ENCODE results near the gene TRIM16.
A peak's percentile ranks its signal among the peaks of the same experiment; 100 is the strongest.
"Not testable (repeated sequence)": the region's sequence is repeated elsewhere in the genome, so short reads cannot be mapped to it uniquely, and the experiment has no call there.

The TRIM16 gene

GRCh38 chr17:15657868-15658267 is 26.2 kb downstream of the TRIM16 start:
- no peak for DNase-seq

- no peak for DNase-seq
Observed at GRCh38 chr17:15654886-15655561, 29.1 kb downstream of the TRIM16 start.

- DNase-seq = not testable (repeated sequence)
Observed at GRCh38 chr17:15654401-15654800, 29.7 kb downstream of the TRIM16 start.

GRCh38 chr17:15652960-15653359 is 31.2 kb downstream of the TRIM16 start:
- DNase-seq = no peak

GRCh38 chr17:15651583-15652110 is 32.5 kb downstream of the TRIM16 start:
- DNase-seq = peak; percentile 30

GRCh38 chr17:15650741-15651582 is 33.1 kb downstream of the TRIM16 start:
- no peak for DNase-seq

- no peak for DNase-seq
Observed at GRCh38 chr17:15649861-15650421, 34.2 kb downstream of the TRIM16 start.

GRCh38 chr17:15648386-15648785 is 35.7 kb downstream of the TRIM16 start:
- DNase-seq = no peak

- DNase-seq = peak; percentile 11
Observed at GRCh38 chr17:15645942-15646312, 38.2 kb downstream of the TRIM16 start.

- DNase-seq = not testable (repeated sequence)
Observed at GRCh38 chr17:15645099-15645941, 38.8 kb downstream of the TRIM16 start.

GRCh38 chr17:15642505-15643251 is 41.4 kb downstream of the TRIM16 start:
- not testable (repeated sequence) for DNase-seq

- DNase-seq = not testable (repeated sequence)
Observed at GRCh38 chr17:15642014-15642413, 42.1 kb downstream of the TRIM16 start.

- DNase-seq = not testable (repeated sequence)
Observed at GRCh38 chr17:15630930-15631453, 53.1 kb downstream of the TRIM16 start.

- not testable (repeated sequence) for DNase-seq
Observed at GRCh38 chr17:15629991-15630390, 54.1 kb downstream of the TRIM16 start.

- DNase-seq = not testable (repeated sequence)
Observed at GRCh38 chr17:15623661-15624209, 60.4 kb downstream of the TRIM16 start.

- not testable (repeated sequence) for DNase-seq
Observed at GRCh38 chr17:15623255-15623654, 60.9 kb downstream of the TRIM16 start.

- DNase-seq = not testable (repeated sequence)
Observed at GRCh38 chr17:15622124-15622523, 62.0 kb downstream of the TRIM16 start.

GRCh38 chr17:15619331-15620058 is 64.6 kb downstream of the TRIM16 start, which contains the start of gene FBXW10B:
Gene FBXW10B, minus strand, starts transcription at chr17:15619704. Its CDS starts 192 bp downstream, at chr17:15619512.
- not testable (repeated sequence) for DNase-seq

GRCh38 chr17:15616828-15617227 is 67.3 kb downstream of the TRIM16 start:
- DNase-seq = not testable (repeated sequence)

- not testable (repeated sequence) for DNase-seq
Observed at GRCh38 chr17:15615850-15616249, 68.3 kb downstream of the TRIM16 start.
